Activated B cell treated with CpG ODN at 0.5 μM for 24 hours (primary cell): ENCODE results near the gene MARVELD3. TPM values are rescaled to one million over a fixed set of nuclear protein-coding genes. Genes with fewer than 3 reads are reported as not detected.
"Not testable (repeated sequence)": the region's sequence is repeated elsewhere in the genome, so short reads cannot be mapped to it uniquely, and the experiment has no call there.

Experiments used
- ATAC-seq: fragments of 200-7000 bp; cut with Tn5 transposase; one replicate; pipeline ENCODE4 v1.10.0; 2021; ENCODE audit warnings: low read depth, mild to moderate bottlenecking, moderate library complexity
- CTCF ChIA-PET: fragments of 350-600 bp; sonication (Branson Sonifier 250); formaldehyde crosslinking; loops from one replicate; lab custom pipeline; 2021; ENCODE audit warnings: antibody characterized with exemption; lab: Charles Lee
- POLR2A ChIA-PET: fragments of 350-600 bp; sonication (Branson Sonifier 250); formaldehyde crosslinking; loops from one replicate; lab custom pipeline; 2021; ENCODE audit warnings: antibody characterized with exemption; lab: Charles Lee
- DNase-seq: peaks from one replicate; pipeline ENCODE4 v3.0.0; 2022
- H3K27ac Mint-ChIP-seq: one replicate; pipeline ENCODE4 v1.8.0; 2020; ENCODE audit warnings: mixed read lengths
- H3K27me3 Mint-ChIP-seq: one replicate; pipeline ENCODE4 v1.8.0; 2021; ENCODE audit warnings: mixed read lengths
- H3K36me3 Mint-ChIP-seq: one replicate; pipeline ENCODE4 v1.8.0; 2021; ENCODE audit warnings: low read depth, mixed read lengths
- H3K4me1 Mint-ChIP-seq: one replicate; pipeline ENCODE4 v1.8.0; 2021; ENCODE audit warnings: mixed read lengths
- H3K4me3 Mint-ChIP-seq: one replicate; pipeline ENCODE4 v1.8.0; 2020; ENCODE audit warnings: mild to moderate bottlenecking, mixed read lengths
- H3K9me3 Mint-ChIP-seq: one replicate; pipeline ENCODE4 v1.8.0; 2020; ENCODE audit warnings: mixed read lengths
- intact Hi-C: fragments of 100-400 bp; cut with micrococcal nuclease; formaldehyde crosslinking; loops from one replicate; pipeline ENCODE4 v1.15.1; 2024
- total RNA-seq: library from RNA; stranded (reverse); gene quantifications from 2 replicates; pipeline ENCODE4 v1.2.3, GENCODE V29; 2022
- TF ChIP-seq, protein P1 (sequence below): fragments of 200-600 bp; IDR thresholded peaks from one replicate; pipeline ENCODE4 v1.8.0; 2022; ENCODE audit warnings: antibody characterized with exemption, mild to moderate bottlenecking

Gene MARVELD3
- total RNA-seq, 1 donor from 2014 or later, result not detected

DNA sequence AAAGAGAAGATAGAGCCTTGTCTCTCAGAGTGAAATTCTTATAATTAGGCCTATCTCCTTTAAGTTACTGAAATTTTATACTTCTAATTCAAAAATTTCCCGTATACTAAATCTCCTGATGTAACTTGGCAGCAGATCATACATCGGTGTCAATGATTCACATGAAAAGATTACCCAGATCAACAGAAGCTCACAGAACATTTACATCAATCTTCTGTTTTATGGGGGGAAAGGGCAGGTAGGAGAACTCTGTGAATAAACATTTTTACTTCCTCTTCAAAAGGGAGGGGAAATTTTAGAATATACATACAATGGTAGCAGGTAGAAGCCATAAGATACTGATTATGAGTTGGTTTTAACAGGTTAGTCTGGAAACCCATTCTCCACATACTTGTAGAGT, 55.4 kb downstream of the MARVELD3 start:
- no peak overlapping the region for H3K4me3 Mint-ChIP-seq
- intact Hi-C loops, result no loop called here
- DNase-seq (no peak), ATAC-seq (no peak)
- TF ChIP-seq, protein P1, sequence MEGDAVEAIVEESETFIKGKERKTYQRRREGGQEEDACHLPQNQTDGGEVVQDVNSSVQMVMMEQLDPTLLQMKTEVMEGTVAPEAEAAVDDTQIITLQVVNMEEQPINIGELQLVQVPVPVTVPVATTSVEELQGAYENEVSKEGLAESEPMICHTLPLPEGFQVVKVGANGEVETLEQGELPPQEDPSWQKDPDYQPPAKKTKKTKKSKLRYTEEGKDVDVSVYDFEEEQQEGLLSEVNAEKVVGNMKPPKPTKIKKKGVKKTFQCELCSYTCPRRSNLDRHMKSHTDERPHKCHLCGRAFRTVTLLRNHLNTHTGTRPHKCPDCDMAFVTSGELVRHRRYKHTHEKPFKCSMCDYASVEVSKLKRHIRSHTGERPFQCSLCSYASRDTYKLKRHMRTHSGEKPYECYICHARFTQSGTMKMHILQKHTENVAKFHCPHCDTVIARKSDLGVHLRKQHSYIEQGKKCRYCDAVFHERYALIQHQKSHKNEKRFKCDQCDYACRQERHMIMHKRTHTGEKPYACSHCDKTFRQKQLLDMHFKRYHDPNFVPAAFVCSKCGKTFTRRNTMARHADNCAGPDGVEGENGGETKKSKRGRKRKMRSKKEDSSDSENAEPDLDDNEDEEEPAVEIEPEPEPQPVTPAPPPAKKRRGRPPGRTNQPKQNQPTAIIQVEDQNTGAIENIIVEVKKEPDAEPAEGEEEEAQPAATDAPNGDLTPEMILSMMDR, result no peak
- peaks cover 73% of the 10 kb centered on the region for H3K36me3 Mint-ChIP-seq
- CTCF ChIA-PET, result no interaction called here
- H3K4me1 Mint-ChIP-seq, result no peaks in the 10 kb centered on the region
- POLR2A ChIA-PET, result interaction anchor here (0.6 kb wide), 1 partner anchor 1296 kb away, joined by 5 read pairs; no protein-coding TSS in a partner anchor
- H3K9me3 Mint-ChIP-seq, result no peaks in the 10 kb centered on the region
- no peak overlapping the region for H3K27ac Mint-ChIP-seq
- H3K27me3 Mint-ChIP-seq, result no peaks in the 10 kb centered on the region

DNA sequence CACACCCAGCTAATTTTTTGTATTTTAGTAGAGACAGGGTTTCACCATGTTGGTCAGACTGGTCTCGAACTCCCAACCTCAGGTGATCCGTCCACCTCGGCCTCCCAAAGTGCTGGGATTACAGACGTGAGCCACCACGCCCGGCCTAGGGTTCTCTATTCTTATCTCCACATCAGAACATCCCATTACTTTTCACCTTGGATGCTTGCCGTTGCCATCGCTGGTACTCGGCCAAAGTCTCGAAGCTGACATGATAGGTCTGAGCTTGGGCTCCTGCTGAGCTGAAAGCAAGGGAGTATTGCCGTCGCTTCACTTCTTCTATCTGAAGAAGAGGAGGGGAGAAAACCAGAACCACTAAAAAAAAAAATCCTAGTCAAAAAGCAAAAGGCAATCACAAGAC, 58.3 kb downstream of the MARVELD3 start:
- intact Hi-C loops, DNase-seq, CTCF ChIA-PET, H3K4me3 Mint-ChIP-seq, ATAC-seq, H3K27ac Mint-ChIP-seq, H3K27me3 Mint-ChIP-seq, H3K4me1 Mint-ChIP-seq, POLR2A ChIA-PET, H3K9me3 Mint-ChIP-seq: not testable (repeated sequence)
- H3K36me3 Mint-ChIP-seq, result peaks cover 70% of the 10 kb centered on the region

Other genes with a start within 250 kb of the MARVELD3 start
- gene TLE7, start 184.1 kb upstream of the MARVELD3 start, total RNA-seq, result not detected in 2 replicates
- gene ZNF23, start 163.9 kb upstream of the MARVELD3 start, total RNA-seq, result 13.3 and 14.6 TPM in 2 replicates
- gene ZNF19, start 136.9 kb upstream of the MARVELD3 start, total RNA-seq, result 10.5 TPM in 2 replicates
- not detected in 2 replicates for gene CHST4, start 99.8 kb upstream of the MARVELD3 start, total RNA-seq
- not detected in 2 replicates for gene TAT, start 49.1 kb upstream of the MARVELD3 start, total RNA-seq
- 9.2 and 10.0 TPM in 2 replicates for gene PHLPP2, start 98.5 kb downstream of the MARVELD3 start, total RNA-seq
- 112 and 120 TPM in 2 replicates for gene AP1G1, start 182.7 kb downstream of the MARVELD3 start, total RNA-seq
- 24.9 and 28.3 TPM in 2 replicates for gene ATXN1L, start 219.8 kb downstream of the MARVELD3 start, total RNA-seq